ENCODE data around the gene ANKRD33B. TPM values are rescaled to one million over a fixed set of nuclear protein-coding genes. Genes with fewer than 3 reads are reported as not detected.

ANKRD33B gene
- total and polyA plus RNA-seq, 2 of the 8 experiments (the other 6 are each of a cell fraction or from before 2014, with no cell fraction given): 6.9 to 20.6 TPM

DNA sequence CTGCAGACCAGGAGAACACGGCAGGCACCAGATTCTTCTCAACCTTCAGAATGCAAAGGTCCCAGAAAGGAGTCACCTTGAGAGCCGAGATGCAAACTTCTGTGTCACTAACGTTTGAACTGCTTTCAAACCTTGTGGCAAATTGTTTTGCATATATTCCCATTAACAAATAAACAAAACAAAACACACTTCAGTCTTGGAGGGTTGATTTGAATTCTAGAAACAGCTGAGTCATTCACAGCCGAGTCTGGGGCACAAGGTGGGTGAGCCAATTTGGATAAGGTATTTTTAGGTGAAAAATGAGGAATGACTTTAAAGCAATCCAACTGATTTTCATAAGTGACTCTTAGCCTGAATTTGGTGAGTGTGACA lies 38.8 kb upstream of the ANKRD33B start:
- no peak overlapping the region for H2BK120ac ChIP-seq (replicated peaks; ENCODE audit: low read depth, low read length)
- peak overlapping the region; percentile 6; the same call in 1 of the 2 replicates for H2BK20ac ChIP-seq (ENCODE audit: low read length)
- H2BK12ac ChIP-seq (ENCODE audit: low read depth, low read length): peak overlapping the region; percentile 9; the same call in 1 of the 2 replicates
- H4K91ac ChIP-seq (replicated peaks; ENCODE audit: insufficient read length, low read length): no peak overlapping the region
- no peak overlapping the region for H3K23ac ChIP-seq (ENCODE audit: insufficient read length)
- no peaks in the 10 kb centered on the region for H4K20me1 ChIP-seq (replicated peaks in 1 of 2; ENCODE audit: control insufficient read depth in 1 of 2, insufficient read depth in 2 of 2, low read length in 2 of 2)
- peaks cover 5 to 9% of the 10 kb centered on the region in 2 experiments for H3K9me3 ChIP-seq (ENCODE audit: insufficient read depth in 2 of 2, low read depth in 1 of 2, low read length in 1 of 2)
- no peak overlapping the region for H3K56ac ChIP-seq (replicated peaks; ENCODE audit: insufficient read length, low read depth, low read length)
- H3K79me2 ChIP-seq (ENCODE audit: control insufficient read depth in 1 of 2, insufficient read depth in 2 of 2, low read length in 2 of 2): no peaks in the 10 kb centered on the region
- H4K8ac ChIP-seq (ENCODE audit: extremely low read depth, insufficient read depth, low read length): no peak overlapping the region; the same call in 1 of the 2 replicates
- DNase-seq (ENCODE audit: low read depth in 1 of 2, low spot score in 2 of 2): no peak
- no peaks in the 10 kb centered on the region; a peak in 1 of 7 replicates for H3K27me3 ChIP-seq (replicated peaks in 1 of 4; ENCODE audit: control insufficient read depth in 3 of 4, extremely low read depth in 1 of 4, insufficient read depth in 3 of 4, low read length in 3 of 4)
- H3K4me2 ChIP-seq (ENCODE audit: insufficient read depth in 1 of 2, low read depth in 2 of 2, low read length in 2 of 2): no peak overlapping the region
- no peaks in the 10 kb centered on the region for H3K79me1 ChIP-seq (ENCODE audit: low read depth, low read length)
- TF ChIP-seq, protein P1, sequence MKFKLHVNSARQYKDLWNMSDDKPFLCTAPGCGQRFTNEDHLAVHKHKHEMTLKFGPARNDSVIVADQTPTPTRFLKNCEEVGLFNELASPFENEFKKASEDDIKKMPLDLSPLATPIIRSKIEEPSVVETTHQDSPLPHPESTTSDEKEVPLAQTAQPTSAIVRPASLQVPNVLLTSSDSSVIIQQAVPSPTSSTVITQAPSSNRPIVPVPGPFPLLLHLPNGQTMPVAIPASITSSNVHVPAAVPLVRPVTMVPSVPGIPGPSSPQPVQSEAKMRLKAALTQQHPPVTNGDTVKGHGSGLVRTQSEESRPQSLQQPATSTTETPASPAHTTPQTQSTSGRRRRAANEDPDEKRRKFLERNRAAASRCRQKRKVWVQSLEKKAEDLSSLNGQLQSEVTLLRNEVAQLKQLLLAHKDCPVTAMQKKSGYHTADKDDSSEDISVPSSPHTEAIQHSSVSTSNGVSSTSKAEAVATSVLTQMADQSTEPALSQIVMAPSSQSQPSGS (IDR thresholded peaks at IDR 0.05; ENCODE audit: low read length): no peak
- peak; percentile 39; the same call in 1 of the 2 replicates for TF ChIP-seq MAFK (IDR thresholded peaks at IDR 0.05; ENCODE audit: low read depth, low read length)
- H3K4ac ChIP-seq (replicated peaks; ENCODE audit: insufficient read length, low read depth, low read length): no peak overlapping the region
- ChIA-PET CTCF (ENCODE audit: partially characterized antibody) (interaction anchor here (0.9 to 2.2 kb wide), 4 partner anchors 14 to 72 kb away, joined by 3 to 7 read pairs (median 3); no protein-coding TSS in a partner anchor), POLR2A (ENCODE audit: partially characterized antibody) (no interaction called here)
- WGBS, 2 experiments (ENCODE audit: extremely low coverage in 1 of 2, insufficient coverage in 1 of 2, insufficient read length in 1 of 2, insufficient replicate concordance in 2 of 2, low coverage in 1 of 2, low lambda C conversion rate in 2 of 2, missing lambda C conversion rate in 1 of 2): 84% methylated on average over 4 of the region's 4 CpGs; no CpG with 5 or more reads in 1 of the 2 experiments
- H3K23me2 ChIP-seq (ENCODE audit: low read depth, low read length): no peaks in the 10 kb centered on the region
- H2AFZ ChIP-seq (ENCODE audit: low read length): no peak overlapping the region
- FAIRE-seq: no peak
- H2AK5ac ChIP-seq (ENCODE audit: low read depth, low read length): 0 out of 2 replicates have a peak overlapping the region, but pooled peaks have one; percentile 27
- H2BK5ac ChIP-seq (ENCODE audit: low read depth, low read length): no peak overlapping the region
- H3K14ac ChIP-seq (ENCODE audit: insufficient read length): no peak overlapping the region
- H3K9ac ChIP-seq (replicated peaks in 1 of 4; ENCODE audit: extremely low read depth in 1 of 4, low read depth in 3 of 4, low read length in 3 of 4): no peak overlapping the region
- H3K36me3 ChIP-seq (ENCODE audit: control insufficient read depth in 2 of 4, insufficient read depth in 4 of 4, low read length in 3 of 4): no peaks in the 10 kb centered on the region
- peaks cover 0 to 5% (median 3%) of the 10 kb centered on the region in 4 experiments; a peak in 4 of 7 replicates for H3K4me1 ChIP-seq (replicated peaks in 1 of 4; ENCODE audit: control insufficient read depth in 3 of 4, insufficient read depth in 4 of 4, low read length in 3 of 4)
- H3K4me3 ChIP-seq (ENCODE audit: extremely low read depth in 1 of 4, insufficient read depth in 2 of 4, low read depth in 3 of 4, low read length in 4 of 4): no peak overlapping the region
- H2BK15ac ChIP-seq (ENCODE audit: low read length): no peak overlapping the region
- no peak overlapping the region for H3K18ac ChIP-seq (ENCODE audit: extremely low read depth, low read length)
- H4K5ac ChIP-seq (ENCODE audit: insufficient read length, low read depth, low read length): no peak overlapping the region
- no peak overlapping the region for H3K27ac ChIP-seq (ENCODE audit: low read depth, low read length)
